Immature natural killer cell (primary cell): ENCODE data around the gene SOCS1. TPM values are rescaled to one million over a fixed set of nuclear protein-coding genes. Genes with fewer than 3 reads are reported as not detected.

Experiments used
- DNase-seq, 3 donors: peaks; one replicate each; pipeline ENCODE4 v3.0.0; 2022; ENCODE audit warnings: mixed read lengths in 1 of 3
- H3K27ac Mint-ChIP-seq, 6 donors: one replicate each; pipeline ENCODE4 v1.8.0; 2020; ENCODE audit warnings: mixed read lengths in 6 of 6, mild to moderate bottlenecking in 5 of 6, inconsistent platforms in 4 of 6, moderate library complexity in 3 of 6
- H3K27me3 Mint-ChIP-seq, 3 donors: one replicate each; pipeline ENCODE4 v1.8.0; 2020 to 2021; ENCODE audit warnings: low read depth in 3 of 3, mild to moderate bottlenecking in 3 of 3, mixed read lengths in 3 of 3, moderate library complexity in 3 of 3, inconsistent platforms in 1 of 3
- H3K36me3 Mint-ChIP-seq, 3 donors: one replicate each; pipeline ENCODE4 v1.8.0; 2020; ENCODE audit warnings: mixed read lengths in 3 of 3, inconsistent platforms in 2 of 3, mild to moderate bottlenecking in 2 of 3
- H3K4me1 Mint-ChIP-seq, 2 donors: one replicate each; pipeline ENCODE4 v1.8.0; 2020; ENCODE audit warnings: inconsistent platforms in 2 of 2, mild to moderate bottlenecking in 2 of 2, mixed read lengths in 2 of 2, moderate library complexity in 1 of 2
- H3K4me3 Mint-ChIP-seq, 5 donors: one replicate each; pipeline ENCODE4 v1.8.0; 2020; ENCODE audit warnings: mild to moderate bottlenecking in 5 of 5, mixed read lengths in 5 of 5, inconsistent platforms in 3 of 5, moderate library complexity in 3 of 5
- H3K9me3 Mint-ChIP-seq, 6 donors: one replicate each; pipeline ENCODE4 v1.8.0; 2020; ENCODE audit warnings: mild to moderate bottlenecking in 6 of 6, mixed read lengths in 6 of 6, inconsistent platforms in 4 of 6, moderate library complexity in 3 of 6
- polyA plus RNA-seq, 3 donors: library from polyadenylated mRNA; unstranded; fragments of 300-500 nt; fragmentation: Illumina TruSeq; gene quantifications; one replicate each; pipeline ENCODE4 v1.2.3, GENCODE V29; 2021

SOCS1 gene
- polyA plus RNA-seq, 3 donors from 2014 or later: 14.0 to 24.4 (median 14.5) TPM

DNA sequence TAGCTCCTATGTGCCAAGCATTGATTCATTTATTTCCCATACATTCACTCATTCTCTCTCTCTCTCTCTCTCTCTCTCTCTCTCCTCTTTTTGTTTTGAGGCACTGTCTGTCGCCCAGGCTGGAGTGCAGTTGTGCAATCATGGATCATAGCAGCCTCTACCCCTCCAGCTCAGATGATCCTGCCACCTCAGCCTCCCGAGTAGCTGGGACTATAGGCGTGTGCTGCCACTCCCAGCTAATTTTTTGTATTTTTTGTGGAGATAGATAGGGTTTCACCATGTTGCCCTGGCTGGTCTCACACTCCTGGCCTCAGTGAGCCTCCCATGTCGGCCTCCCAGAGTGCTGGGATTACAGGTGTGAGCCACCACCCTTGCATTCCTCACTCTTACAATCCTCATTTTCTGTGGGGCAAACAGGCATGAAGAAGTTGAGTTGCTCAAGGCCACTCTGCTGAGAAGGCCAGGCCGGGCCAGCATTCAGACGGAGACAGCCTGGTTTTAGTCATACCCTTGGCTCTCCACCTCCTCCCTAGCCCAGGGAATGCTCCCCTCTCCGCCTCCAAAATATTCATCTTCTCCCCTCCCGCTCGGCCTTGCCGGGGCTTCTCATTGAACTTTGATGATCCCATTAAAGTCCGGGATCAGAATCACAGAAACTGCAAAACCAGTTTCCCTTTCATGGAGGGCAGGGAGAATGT is 21.0 kb upstream of the SOCS1 start:
- Mint-ChIP-seq H3K27me3 (peaks cover 2 to 16% (median 8%) of the 10 kb centered on the region in 3 donors), H3K4me1 (no peaks in the 10 kb centered on the region), H3K27ac (no peak overlapping the region), H3K9me3 (no peaks in the 10 kb centered on the region), H3K4me3 (no peak overlapping the region), H3K36me3 (peaks cover 0 to 4% (median 0%) of the 10 kb centered on the region in 3 donors)
- DNase-seq: no peak

DNA sequence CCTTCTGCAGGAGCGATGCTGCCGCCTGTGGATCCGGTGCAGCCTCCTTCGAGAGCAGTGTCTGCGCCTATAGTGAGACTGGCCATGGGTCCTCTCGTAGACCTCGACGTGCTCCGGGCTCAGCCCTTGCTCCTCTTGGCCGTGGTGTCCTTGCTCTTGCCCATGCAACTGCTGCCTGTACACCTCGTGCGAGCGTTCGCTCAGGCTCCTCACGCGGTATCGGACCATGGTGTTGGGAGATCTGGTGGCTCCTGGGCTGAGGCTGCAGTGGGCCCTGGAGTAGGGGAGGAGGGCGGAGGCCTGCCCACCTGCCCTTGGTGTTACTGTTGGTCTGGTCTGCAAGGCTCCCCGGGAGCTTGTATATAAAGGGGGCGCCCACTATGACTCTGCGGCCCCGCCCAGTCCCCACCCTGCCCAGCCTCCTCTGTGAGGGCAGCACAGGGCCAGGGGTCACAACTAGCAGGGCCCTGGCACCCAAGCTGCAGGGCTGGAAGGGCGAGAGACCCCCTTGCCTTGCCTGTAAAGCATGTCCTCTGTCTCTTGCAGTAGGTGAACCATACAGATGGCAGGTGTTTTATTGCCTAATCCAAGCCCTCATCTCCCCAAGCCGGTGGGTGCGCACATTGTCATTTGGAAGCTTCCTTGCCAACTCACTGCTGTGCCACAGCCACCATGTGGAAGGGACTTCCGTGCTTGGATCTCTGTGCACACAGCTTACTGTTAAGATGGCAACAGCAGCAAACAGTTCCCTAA is 20.3 kb upstream of the SOCS1 start, which contains the start of gene PRM2:
TSS of gene PRM2 (minus strand) at position 338 of the 753 bp plus-strand sequence. CDS start at position 228, 110 bp downstream.
- Mint-ChIP-seq H3K4me3 (no peak within 1 kb of the TSS), H3K36me3 (peaks cover 0 to 4% (median 0%) of the 10 kb centered on the region in 3 donors), H3K27ac (no peak within 1 kb of the TSS), H3K4me1 (no peaks in the 10 kb centered on the region), H3K9me3 (no peaks in the 10 kb centered on the region), H3K27me3 (peaks cover 2 to 16% (median 8%) of the 10 kb centered on the region in 3 donors)
- no peak for DNase-seq

DNA sequence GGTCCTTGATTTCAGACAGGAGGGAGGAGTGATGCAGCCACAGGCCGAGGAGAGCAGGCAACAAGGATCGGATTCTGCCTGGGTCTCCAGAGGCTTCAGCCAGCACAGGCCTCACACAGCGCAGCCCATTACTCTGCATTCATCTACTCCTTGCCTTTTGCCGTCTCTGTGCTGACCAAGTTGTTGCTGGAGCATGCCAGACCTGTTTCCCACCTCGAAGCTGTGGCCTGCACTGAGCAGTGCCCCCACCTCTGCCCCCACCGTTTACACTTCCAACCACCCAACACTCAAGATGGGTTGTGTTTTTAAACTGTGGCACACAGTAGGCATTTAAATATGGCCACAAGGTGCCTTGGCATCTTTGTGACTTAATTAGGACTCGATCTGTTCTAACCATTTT is 19.0 kb upstream of the SOCS1 start:
- H3K9me3 Mint-ChIP-seq: no peaks in the 10 kb centered on the region
- H3K36me3 Mint-ChIP-seq: peaks cover 0 to 4% (median 3%) of the 10 kb centered on the region in 3 donors
- H3K4me3 Mint-ChIP-seq: no peak overlapping the region
- no peaks in the 10 kb centered on the region for H3K4me1 Mint-ChIP-seq
- peaks cover 2 to 10% (median 4%) of the 10 kb centered on the region in 3 donors for H3K27me3 Mint-ChIP-seq
- no peak overlapping the region for H3K27ac Mint-ChIP-seq
- no peak for DNase-seq

DNA sequence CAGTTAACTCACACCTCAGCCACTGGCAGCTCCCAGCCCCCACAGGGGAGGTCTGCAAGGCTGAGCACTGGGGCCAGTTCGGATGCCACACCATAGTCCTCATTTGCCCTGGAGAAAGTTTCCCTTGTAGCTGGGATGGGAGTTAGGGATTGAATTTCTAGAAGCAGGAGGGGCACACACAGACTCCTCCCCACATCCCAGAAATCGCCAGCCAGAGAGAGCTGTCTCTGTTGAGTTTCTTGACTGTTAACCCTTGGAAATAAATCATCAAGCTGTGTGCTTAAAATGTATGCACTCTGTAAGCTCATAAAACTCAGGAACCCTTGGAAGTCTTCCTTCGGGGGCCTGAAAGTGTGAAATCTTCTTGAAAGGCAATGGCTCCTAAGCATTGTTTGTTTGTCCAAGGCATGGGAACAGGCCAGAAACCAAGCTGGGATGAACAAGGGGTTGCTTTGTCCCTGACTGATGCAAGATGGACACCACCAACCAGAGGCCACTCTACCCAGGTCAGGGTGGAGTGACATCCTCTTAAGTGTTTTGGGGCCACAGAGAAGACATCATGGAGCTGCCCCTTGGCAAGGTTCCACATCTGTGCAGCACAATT is 17.8 kb upstream of the SOCS1 start:
- Mint-ChIP-seq H3K36me3 (peaks cover 0 to 4% (median 3%) of the 10 kb centered on the region in 3 donors), H3K9me3 (no peaks in the 10 kb centered on the region), H3K4me3 (no peak overlapping the region), H3K27ac (no peak overlapping the region), H3K27me3 (peaks cover 0 to 6% (median 2%) of the 10 kb centered on the region in 3 donors), H3K4me1 (no peaks in the 10 kb centered on the region)
- DNase-seq: no peak

DNA sequence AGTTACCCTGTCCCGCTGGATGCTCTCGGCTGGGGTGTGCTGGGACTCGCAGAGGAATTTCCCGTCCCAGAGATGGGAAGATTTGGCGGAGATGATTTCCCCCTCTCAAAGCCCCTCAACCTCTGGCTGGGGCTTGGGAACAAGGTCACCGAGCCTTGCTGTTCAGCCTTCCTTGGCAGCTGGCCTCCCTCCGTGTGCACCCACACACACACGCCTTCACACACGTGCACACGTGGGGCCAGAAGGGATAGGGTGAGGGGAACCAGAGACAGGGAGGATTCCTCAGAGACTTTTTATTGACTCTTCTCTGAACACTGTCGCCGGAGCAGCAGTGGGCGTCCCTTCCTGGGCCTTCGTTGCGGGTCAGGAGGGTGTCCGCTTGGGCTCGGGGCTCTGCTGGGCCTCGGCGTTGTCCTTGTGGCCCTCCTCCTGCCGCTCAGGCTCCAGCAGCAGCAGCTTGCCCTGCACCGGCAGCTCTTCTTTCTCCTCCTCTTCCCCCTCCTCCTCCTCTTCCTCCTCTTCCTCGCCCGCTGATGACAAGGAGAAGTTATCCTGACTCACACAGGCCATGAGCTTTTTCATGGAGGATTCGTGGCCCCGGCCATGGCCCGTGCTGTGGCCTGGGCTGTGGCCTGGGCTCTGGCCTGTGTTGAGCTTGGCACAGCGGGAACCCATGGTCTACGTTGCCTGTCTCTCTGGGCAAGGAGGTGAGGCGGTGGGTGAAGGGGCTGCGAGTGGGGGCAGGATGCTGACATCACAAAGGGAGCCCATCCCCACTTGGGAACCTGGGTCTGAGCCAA is 17.1 kb upstream of the SOCS1 start, which contains the start of gene PRM3:
TSS of gene PRM3 (minus strand) at position 709 of the 800 bp plus-strand sequence. CDS start at position 675, 34 bp downstream.
- no peak within 1 kb of the TSS for H3K27ac Mint-ChIP-seq
- DNase-seq: no peak
- H3K4me1 Mint-ChIP-seq: no peaks in the 10 kb centered on the region
- peaks cover 2 to 7% (median 2%) of the 10 kb centered on the region in 3 donors for H3K27me3 Mint-ChIP-seq
- no peak within 1 kb of the TSS for H3K4me3 Mint-ChIP-seq
- H3K36me3 Mint-ChIP-seq: peaks cover 0 to 4% (median 3%) of the 10 kb centered on the region in 3 donors
- H3K9me3 Mint-ChIP-seq: no peaks in the 10 kb centered on the region

DNA sequence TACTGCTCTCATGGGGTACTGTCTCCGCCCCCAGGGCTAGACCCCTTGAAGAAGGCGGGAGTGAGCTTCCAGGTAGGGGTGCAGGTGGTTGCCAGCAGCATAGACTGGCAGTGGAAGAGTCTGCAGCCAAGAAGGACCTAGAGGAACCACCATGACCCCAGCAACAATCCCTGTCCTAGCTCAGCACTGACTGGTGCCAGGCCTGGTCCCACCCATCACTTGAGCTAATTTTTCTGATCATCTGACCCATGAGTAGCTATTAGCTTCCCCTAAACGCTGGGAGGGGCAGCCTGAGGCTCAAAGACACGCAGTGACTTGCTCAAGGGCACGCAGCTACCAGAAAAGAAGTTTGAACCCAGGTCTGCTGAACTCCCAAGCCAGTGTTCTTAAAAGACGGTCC is 16.5 kb upstream of the SOCS1 start:
- H3K27me3 Mint-ChIP-seq: peaks cover 2 to 7% (median 7%) of the 10 kb centered on the region in 3 donors
- no peak overlapping the region for H3K27ac Mint-ChIP-seq
- H3K36me3 Mint-ChIP-seq: peaks cover 0 to 4% (median 3%) of the 10 kb centered on the region in 3 donors
- no peak overlapping the region for H3K4me3 Mint-ChIP-seq
- no peaks in the 10 kb centered on the region for H3K4me1 Mint-ChIP-seq
- no peak for DNase-seq
- no peaks in the 10 kb centered on the region for H3K9me3 Mint-ChIP-seq

DNA sequence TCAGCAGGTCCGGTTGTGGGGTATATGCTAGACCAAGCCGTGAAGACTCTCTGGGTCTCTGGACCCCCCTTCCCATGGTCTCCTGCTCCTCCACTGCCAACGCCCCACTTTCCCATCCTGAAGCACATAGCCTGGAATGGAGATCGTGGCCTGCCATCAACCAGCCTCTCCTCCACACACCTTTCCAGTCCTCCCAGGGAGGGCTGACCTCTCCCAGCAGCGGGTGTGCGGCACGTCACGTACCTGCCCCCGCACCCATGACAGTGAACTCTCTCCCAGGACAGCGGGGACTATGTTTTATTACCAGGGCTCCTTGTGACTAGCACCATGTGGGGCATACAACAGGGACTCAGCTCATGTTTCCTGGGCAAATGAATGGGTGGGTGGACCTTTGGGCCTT is 15.6 kb upstream of the SOCS1 start:
- Mint-ChIP-seq H3K36me3 (peaks cover 0 to 4% (median 3%) of the 10 kb centered on the region in 3 donors), H3K4me3 (no peak overlapping the region), H3K27ac (no peak overlapping the region), H3K27me3 (peaks cover 2 to 9% (median 9%) of the 10 kb centered on the region in 3 donors), H3K9me3 (no peaks in the 10 kb centered on the region), H3K4me1 (no peaks in the 10 kb centered on the region)
- no peak for DNase-seq

DNA sequence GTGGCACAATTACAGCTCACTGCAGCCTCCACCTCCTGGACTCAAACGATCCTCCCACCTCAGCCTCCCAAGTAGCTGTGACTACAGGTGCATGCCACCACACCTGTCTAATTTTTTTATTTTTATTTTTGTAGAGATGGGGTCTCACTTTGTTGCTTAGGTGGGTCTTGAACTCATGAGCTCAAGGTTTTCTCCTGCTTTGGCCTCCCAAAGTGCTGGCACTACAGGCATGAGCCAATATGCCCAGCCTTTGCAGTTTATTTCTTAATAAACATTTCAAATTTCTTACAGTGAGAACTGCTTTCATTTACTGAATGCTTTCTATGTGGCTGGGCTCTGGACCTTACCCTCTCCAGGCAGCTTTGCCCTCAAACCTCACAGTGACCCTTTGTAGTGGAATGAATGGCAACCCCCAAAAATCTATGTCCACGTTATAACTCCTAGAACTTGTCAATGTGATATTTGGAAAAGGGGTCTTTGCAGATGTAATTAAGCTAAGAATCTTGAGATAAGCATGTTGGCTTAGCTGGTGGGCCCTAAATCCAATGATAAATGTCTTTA is 14.7 kb upstream of the SOCS1 start:
- Mint-ChIP-seq H3K36me3 (peaks cover 0 to 4% (median 3%) of the 10 kb centered on the region in 3 donors), H3K27me3 (peaks cover 4 to 11% (median 10%) of the 10 kb centered on the region in 3 donors), H3K9me3 (no peaks in the 10 kb centered on the region), H3K4me3 (no peak overlapping the region), H3K27ac (no peak overlapping the region), H3K4me1 (no peaks in the 10 kb centered on the region)
- no peak for DNase-seq

DNA sequence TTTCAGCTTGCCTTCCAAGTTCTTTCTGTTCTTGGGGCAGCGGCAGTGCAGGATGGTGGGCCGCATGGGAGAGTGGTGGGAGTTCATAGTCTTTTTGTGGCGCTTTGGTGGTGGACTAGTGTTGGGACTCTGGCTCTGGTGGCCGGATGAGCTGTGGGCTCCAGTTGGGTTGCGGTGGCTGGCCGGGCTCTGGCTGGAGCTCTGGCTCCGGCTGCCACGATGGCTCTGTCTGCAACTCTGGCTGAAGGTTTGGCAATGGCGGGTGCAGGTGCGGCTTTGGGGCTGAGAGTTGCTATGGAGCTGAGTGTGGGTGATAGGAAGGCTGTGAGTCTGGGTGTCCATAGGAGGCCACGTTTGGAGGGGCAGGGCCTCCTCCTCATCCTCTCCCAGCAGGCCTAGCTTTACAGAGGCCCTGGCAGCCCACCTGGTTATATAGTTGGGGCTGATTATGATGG is 12.9 kb upstream of the SOCS1 start, which contains the start of gene TNP2:
TSS of gene TNP2 (minus strand) at position 405 of the 455 bp plus-strand sequence. CDS start at position 342, 63 bp downstream.
- Mint-ChIP-seq H3K4me3 (no peak within 1 kb of the TSS), H3K9me3 (no peaks in the 10 kb centered on the region), H3K27me3 (peaks cover 2 to 12% (median 11%) of the 10 kb centered on the region in 3 donors), H3K27ac (no peak within 1 kb of the TSS), H3K4me1 (peaks cover 2 to 4% of the 10 kb centered on the region in 2 donors), H3K36me3 (peaks cover 0 to 3% (median 0%) of the 10 kb centered on the region in 3 donors)
- no peak for DNase-seq

DNA sequence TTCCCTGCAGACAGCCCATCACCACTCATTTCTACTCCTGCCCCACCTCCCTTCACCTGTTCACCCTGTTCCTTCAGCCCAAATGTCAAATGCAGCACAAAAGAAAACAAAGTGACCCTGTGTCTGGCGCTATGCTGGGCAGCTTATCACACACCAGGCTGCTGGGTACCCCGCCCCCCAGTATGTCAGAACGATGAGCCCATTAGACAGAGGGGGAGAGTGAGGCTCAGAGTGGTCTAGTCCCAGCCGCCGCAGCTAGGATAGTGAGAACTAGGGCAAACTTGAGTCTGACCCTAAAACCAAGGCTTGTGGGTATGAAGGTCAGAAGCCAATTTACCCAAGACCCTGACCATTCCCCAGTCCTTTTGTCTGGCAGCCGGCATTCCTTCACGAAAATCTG is 9.1 kb upstream of the SOCS1 start:
- H3K4me1 Mint-ChIP-seq: peaks cover 7 to 10% of the 10 kb centered on the region in 2 donors
- no peak overlapping the region for H3K27ac Mint-ChIP-seq
- no peak overlapping the region for H3K4me3 Mint-ChIP-seq
- no peak for DNase-seq
- peaks cover 2 to 11% (median 10%) of the 10 kb centered on the region in 3 donors for H3K27me3 Mint-ChIP-seq
- no peaks in the 10 kb centered on the region for H3K9me3 Mint-ChIP-seq
- H3K36me3 Mint-ChIP-seq: peaks cover 0 to 1% (median 0%) of the 10 kb centered on the region in 3 donors

DNA sequence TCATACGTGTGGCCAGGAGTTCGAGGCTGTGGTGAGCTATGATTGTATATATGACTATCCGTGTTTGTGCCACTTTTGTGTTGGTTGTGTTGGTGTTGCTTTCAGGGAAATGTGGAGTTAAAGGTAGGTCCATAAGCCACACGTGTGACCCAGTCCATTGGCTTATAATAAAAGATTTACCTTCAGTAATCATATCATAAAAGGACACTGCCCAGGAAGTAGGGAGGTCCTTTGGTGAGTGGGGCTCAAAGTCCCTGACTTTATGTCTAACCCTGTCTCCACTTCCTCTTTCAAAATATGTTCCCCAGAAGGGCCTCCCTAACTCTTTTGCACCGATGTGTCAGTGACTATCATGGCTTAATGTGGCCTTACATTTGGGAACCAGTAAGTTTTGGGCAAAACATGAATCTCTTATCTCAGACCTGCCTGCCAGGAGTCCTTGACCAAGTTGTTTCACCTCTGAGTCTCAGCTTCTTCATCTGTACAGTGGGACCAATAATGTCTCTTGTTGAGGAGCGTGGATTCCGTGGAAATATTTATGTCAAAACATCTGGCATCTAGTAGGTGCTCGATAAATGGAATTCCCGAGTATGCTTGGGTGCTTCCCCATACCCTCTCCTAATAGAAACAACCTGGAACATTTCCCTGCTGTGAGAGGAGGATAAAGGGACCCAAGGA is 8.3 kb upstream of the SOCS1 start:
- no peak overlapping the region for H3K4me3 Mint-ChIP-seq
- DNase-seq: no peak
- H3K27ac Mint-ChIP-seq: peak overlapping the region in 1 of 6 donors; percentile 11

DNA sequence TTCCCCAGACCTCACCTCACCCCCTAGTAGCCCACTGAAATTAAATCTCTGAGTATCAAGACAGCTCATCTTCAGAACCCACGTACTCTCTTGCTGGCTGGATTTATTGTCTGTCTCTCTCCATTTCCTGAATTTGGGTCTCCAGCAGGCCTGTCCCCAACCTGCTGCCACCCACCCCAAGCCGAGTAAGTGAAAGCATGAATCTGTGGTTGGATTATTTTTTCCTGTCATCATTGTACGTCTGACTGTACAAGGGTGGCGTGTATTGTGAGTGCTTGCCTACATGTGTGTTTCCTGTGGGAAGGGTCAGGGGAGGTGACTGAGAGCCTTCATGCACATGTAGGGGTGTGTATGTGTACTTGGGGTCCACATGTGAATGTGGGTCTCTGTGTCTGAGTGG is 7.7 kb upstream of the SOCS1 start:
- Mint-ChIP-seq H3K27ac (peak overlapping the region in 3 of 6 donors; percentile 11 to 31 (median 13)), H3K4me3 (no peak overlapping the region), H3K27me3 (peaks cover 2 to 11% (median 8%) of the 10 kb centered on the region in 3 donors), H3K36me3 (no peaks in the 10 kb centered on the region), H3K9me3 (no peaks in the 10 kb centered on the region), H3K4me1 (peaks cover 14 to 16% of the 10 kb centered on the region in 2 donors)
- peak in 2 of 3 donors; percentile 30 to 32 for DNase-seq

More for the DNA sequence above, 8.3 kb upstream of the SOCS1 start:
- Mint-ChIP-seq H3K9me3 (no peaks in the 10 kb centered on the region), H3K4me1 (peaks cover 10 to 11% of the 10 kb centered on the region in 2 donors), H3K27me3 (peaks cover 2 to 11% (median 8%) of the 10 kb centered on the region in 3 donors), H3K36me3 (no peaks in the 10 kb centered on the region)
